Adipocyte (in vitro differentiated cells): Measurements from ENCODE around the gene GADL1.

ENCODE experiments used
- DNase-seq: peaks from one replicate; pipeline ENCODE4 v3.0.0-alpha.2; 2015; ENCODE audit warnings: low read depth
- H3K27me3 ChIP-seq: replicated peaks from 2 replicates; pipeline ENCODE4 v1.7.0; 2013; ENCODE audit warnings: mild to moderate bottlenecking, low read length, moderate library complexity; ENCODE audit not compliant: control insufficient read depth, insufficient read depth
- H3K36me3 ChIP-seq: 2 replicates; pipeline ENCODE4 v1.7.0; 2013; ENCODE audit warnings: low read length, mild to moderate bottlenecking, moderate library complexity; ENCODE audit not compliant: control insufficient read depth, insufficient read depth, severe bottlenecking
- H3K4me1 ChIP-seq: 2 replicates; pipeline ENCODE4 v1.7.0; 2013; ENCODE audit warnings: mild to moderate bottlenecking, low read length, moderate library complexity; ENCODE audit not compliant: control insufficient read depth, insufficient read depth
- H3K4me3 ChIP-seq: 2 replicates; pipeline ENCODE4 v1.7.0; 2013; ENCODE audit warnings: mild to moderate bottlenecking, low read length, moderate library complexity
- H3K9ac ChIP-seq: 2 replicates; pipeline ENCODE4 v1.7.0; 2013; ENCODE audit warnings: mild to moderate bottlenecking, low read length, moderate library complexity
- H3K9me3 ChIP-seq: 2 replicates; pipeline ENCODE4 v1.7.0; 2013; ENCODE audit warnings: mild to moderate bottlenecking, low read length, moderate library complexity; ENCODE audit not compliant: control insufficient read depth

GADL1 gene

DNA sequence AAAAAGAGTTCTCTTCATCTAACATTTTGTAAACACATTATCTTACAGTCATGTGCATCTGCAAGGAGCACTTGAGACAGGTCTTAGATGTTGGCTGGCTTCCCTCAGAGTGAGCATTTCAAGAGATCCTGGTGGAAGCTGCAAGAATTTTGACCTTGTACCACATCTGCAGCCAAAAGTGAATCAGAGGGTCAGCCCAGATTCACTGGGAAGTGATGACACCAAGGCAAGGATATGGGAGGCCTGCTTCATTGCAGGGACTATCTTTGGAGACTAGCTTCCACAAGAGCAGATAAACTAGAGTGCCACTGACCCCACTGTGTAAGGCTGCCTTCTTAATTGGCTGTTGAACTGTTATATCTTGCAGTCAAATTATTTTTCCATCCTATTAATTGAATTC lies 21.3 kb upstream of the GADL1 start:
- no peaks in the 10 kb centered on the region for H3K36me3 ChIP-seq
- no peak for DNase-seq

DNA sequence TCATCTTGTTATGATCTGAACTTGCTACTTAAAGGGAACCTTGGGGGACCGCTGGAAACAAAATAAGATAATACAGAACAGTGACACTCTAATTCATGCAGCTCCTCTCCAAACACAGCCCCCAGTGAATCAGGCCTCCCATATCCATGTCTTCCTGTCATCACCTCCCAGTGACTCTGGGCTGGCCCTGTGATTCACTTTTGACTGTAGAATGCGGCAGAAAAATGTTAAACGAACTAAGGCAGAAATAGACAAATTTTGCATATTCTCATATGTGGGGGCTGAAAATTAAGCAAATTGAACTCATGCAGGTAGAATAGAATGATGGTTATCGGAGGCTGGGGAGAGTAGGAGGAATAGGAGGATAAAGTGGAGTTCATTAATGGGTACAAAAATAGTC lies 20.2 kb upstream of the GADL1 start:
- H3K36me3 ChIP-seq = no peaks in the 10 kb centered on the region
- H3K4me1 ChIP-seq = no peaks in the 10 kb centered on the region
- H3K9ac ChIP-seq = no peak overlapping the region
- H3K9me3 ChIP-seq = peaks cover 12% of the 10 kb centered on the region
- no peak overlapping the region for H3K4me3 ChIP-seq
- H3K27me3 ChIP-seq = no peaks in the 10 kb centered on the region
- no peak for DNase-seq

More for the DNA sequence above, 21.3 kb upstream of the GADL1 start:
- no peaks in the 10 kb centered on the region for H3K27me3 ChIP-seq
- no peak overlapping the region for H3K9ac ChIP-seq
- H3K9me3 ChIP-seq = peaks cover 23% of the 10 kb centered on the region
- no peak overlapping the region for H3K4me3 ChIP-seq
- no peaks in the 10 kb centered on the region for H3K4me1 ChIP-seq

DNA sequence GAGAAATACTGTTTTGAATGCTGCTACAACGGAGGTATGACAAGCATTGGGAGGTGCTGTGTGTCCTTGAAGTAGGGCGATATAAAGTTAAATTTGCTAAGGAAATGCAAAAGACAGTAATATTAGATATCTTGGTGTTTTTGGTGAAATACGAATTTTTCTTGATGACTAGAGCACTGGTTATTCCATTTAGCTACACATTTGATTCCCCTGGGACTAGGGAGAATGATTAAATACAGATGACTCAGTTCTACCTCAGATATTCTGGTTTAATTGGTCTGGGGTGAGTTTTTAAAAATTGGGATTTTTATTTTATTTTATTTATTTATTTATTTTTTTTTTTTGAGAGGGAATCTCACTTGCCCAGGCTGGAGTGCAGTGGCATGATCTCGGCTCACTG lies 18.7 kb upstream of the GADL1 start:
- Histone ChIP-seq H3K9me3 (no peaks in the 10 kb centered on the region), H3K27me3 (no peaks in the 10 kb centered on the region), H3K36me3 (no peaks in the 10 kb centered on the region), H3K4me3 (no peak overlapping the region), H3K9ac (no peak overlapping the region), H3K4me1 (no peaks in the 10 kb centered on the region)
- no peak for DNase-seq

DNA sequence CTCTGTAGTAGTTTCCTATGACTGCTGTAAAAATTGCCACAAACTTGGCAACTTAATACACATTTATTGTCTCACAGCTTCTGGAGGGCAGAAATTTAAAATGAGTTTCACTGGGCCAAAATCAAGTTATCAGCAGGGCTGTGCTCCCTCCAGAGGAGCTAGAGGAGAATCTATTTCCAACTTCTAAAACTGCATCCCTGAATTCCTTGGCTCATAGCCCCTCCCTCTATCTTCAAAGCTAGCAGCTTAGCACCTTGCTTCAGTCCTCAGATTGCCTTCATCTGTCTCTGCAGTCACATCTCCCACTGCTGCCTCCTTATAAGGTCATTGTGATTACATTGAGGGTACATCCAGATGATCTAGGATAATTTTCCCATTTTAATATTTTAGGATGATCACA lies 17.8 kb upstream of the GADL1 start:
- no peak for DNase-seq
- H3K9me3 ChIP-seq = no peaks in the 10 kb centered on the region
- no peaks in the 10 kb centered on the region for H3K27me3 ChIP-seq
- H3K36me3 ChIP-seq = no peaks in the 10 kb centered on the region
- H3K4me3 ChIP-seq = no peak overlapping the region
- H3K4me1 ChIP-seq = no peaks in the 10 kb centered on the region
- H3K9ac ChIP-seq = no peak overlapping the region

DNA sequence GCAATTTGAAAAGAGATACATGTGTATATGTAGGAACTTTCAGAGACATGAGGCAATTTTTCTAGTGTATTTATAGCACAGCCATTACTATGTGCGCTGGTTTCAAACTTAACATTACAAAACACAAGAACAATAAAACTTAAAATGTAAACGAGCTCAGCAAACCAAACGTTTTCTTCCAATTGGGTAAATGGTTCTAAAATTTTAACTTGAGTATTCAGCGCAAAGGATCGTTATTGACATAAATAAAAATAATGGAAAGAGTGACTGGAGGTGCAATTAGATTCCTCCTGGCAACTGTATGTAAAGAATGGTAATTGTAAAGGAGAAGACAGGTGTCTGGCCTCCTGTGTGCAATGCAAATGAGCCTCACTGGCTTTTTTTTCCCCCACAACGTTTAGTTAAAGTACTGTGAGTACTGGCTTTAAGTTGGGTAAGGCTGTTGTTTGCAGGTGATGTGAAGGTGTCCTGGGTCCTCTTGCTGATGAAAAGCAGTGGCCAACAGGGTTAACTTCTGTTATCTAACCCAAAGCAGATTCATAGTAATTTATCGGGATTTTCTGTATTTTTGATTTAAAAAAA lies 14.1 kb upstream of the GADL1 start:
- Histone ChIP-seq H3K4me3 (no peak overlapping the region), H3K9me3 (no peaks in the 10 kb centered on the region), H3K27me3 (no peaks in the 10 kb centered on the region), H3K36me3 (no peaks in the 10 kb centered on the region), H3K4me1 (no peaks in the 10 kb centered on the region), H3K9ac (no peak overlapping the region)
- no peak for DNase-seq

DNA sequence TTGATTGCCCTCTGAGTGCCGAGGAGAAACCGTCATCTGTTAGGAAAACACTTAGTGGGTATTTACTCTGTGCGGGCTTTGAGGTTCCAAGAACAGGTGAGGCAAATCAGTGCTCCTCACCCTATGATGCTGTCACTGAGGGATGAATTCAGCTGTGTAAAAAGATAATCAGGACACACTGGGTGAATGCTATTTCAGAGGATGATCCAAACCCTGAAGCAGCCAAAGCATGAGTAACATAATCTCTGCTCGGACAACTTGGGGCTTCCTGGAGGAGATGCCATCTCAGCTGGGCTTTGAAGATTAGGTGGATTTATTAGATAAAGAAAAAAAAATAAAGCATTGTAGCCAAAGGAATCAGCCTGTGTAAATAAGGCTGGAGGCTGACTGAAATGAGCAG lies 10.5 kb upstream of the GADL1 start:
- Histone ChIP-seq H3K4me3 (no peak overlapping the region), H3K9me3 (no peaks in the 10 kb centered on the region), H3K27me3 (no peaks in the 10 kb centered on the region), H3K9ac (no peak overlapping the region), H3K4me1 (no peaks in the 10 kb centered on the region), H3K36me3 (no peaks in the 10 kb centered on the region)
- peak; percentile 31 for DNase-seq

DNA sequence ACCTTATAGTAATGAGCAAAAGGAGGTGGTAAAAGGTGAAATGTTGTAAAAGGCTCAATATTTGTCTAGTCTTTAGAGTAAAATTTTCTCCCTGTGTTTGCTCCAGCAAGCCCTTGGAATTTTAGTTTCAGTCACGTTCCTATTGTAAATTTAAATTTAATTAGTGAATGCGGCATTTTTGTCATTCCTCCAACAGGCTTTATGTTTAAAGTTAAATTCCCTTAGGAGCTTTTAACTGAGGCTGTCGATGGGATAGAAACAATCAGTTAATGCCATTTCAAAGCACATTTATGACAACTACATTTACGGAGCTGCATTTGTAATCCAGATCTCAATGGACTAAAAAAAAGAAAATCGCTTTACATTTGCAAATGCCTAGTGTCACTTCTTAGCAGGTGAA lies 868 bp upstream of the GADL1 start:
- no peaks in the 10 kb centered on the region for H3K36me3 ChIP-seq
- peaks cover 22% of the 10 kb centered on the region for H3K27me3 ChIP-seq
- no peak overlapping the region for H3K4me3 ChIP-seq
- no peak overlapping the region for H3K9ac ChIP-seq
- no peak for DNase-seq
- H3K9me3 ChIP-seq = no peaks in the 10 kb centered on the region
- peaks cover 8% of the 10 kb centered on the region for H3K4me1 ChIP-seq

DNA sequence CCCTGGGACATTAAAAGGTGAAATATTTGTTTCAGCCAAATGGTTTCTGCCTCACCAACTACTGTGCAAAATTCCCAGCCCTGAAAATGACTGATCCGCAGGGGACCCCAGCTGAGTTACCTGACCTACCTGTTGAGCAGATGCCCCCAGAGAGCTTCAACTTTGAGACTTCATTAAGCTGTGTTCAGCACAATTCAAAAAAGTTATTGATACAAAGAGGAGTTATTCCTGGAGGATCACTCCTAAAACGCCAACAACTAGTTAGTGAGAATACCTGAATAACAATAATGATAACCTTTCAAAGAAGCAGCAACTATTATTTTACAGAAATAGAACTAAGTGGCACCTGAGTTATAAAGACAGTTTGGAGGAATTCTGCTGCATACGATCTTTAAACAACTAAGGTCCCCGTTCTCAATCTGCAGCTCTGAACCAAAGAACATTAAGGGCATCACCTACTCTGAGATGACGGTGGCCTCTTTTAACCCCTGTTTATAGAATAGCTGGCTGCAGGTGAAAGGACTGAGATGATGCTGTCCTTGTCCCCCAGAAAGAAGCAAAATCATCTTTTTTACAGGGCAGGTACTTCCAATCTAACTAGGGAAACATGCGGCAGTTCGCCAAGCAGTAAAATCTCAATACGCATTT lies 659 bp downstream of the GADL1 start:
- peaks cover 8% of the 10 kb centered on the region for H3K4me1 ChIP-seq
- no peak for DNase-seq
- H3K27me3 ChIP-seq = peaks cover 22% of the 10 kb centered on the region
- H3K9me3 ChIP-seq = no peaks in the 10 kb centered on the region
- H3K36me3 ChIP-seq = no peaks in the 10 kb centered on the region
- peak overlapping the region; percentile 86 for H3K4me3 ChIP-seq
- no peak overlapping the region for H3K9ac ChIP-seq

DNA sequence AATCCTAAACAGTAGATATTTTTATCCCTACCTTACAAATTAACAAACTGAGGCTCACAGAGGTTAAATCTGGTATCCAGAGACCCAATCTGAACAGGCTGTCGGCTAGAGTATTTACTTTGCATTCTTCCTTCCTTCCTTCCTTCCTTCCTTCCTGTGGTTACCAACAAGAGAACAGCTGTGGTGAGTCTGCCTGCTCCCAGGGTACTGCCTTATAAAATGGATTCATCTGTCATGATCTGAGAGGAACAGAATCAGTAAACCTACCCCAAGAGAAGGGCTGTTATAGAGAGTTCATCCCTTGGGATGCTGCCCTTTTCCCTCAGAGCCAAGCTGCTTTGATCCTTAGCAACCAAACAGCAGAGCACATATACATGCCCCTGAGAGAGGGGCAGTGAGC lies 3.6 kb downstream of the GADL1 start:
- H3K9ac ChIP-seq = no peak overlapping the region
- no peaks in the 10 kb centered on the region for H3K9me3 ChIP-seq
- H3K36me3 ChIP-seq = no peaks in the 10 kb centered on the region
- no peak overlapping the region for H3K4me3 ChIP-seq
- H3K4me1 ChIP-seq = peaks cover 8% of the 10 kb centered on the region
- DNase-seq = no peak
- H3K27me3 ChIP-seq = peaks cover 22% of the 10 kb centered on the region

DNA sequence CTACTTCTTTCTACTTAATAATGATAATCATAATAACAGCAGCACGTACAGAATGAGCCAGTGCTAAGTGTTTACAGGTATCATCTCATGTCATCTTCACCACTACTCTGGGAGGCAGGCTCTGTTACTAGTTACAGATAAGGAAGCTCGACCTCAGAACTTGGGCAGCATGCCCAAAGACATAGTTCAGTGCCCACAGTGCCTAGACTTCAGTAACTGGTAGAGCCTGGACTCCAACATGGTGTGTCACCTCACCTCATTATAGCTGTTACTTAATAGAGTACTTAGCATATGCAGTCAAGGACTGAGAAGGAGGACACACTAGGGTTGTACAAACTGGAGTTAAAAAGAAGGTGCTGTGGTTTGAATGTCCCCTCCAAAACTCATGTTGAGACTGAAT lies 7.6 kb downstream of the GADL1 start:
- H3K27me3 ChIP-seq = no peaks in the 10 kb centered on the region
- H3K4me1 ChIP-seq = no peaks in the 10 kb centered on the region
- no peaks in the 10 kb centered on the region for H3K36me3 ChIP-seq
- no peaks in the 10 kb centered on the region for H3K9me3 ChIP-seq
- no peak overlapping the region for H3K4me3 ChIP-seq
- H3K9ac ChIP-seq = no peak overlapping the region
- DNase-seq = no peak

DNA sequence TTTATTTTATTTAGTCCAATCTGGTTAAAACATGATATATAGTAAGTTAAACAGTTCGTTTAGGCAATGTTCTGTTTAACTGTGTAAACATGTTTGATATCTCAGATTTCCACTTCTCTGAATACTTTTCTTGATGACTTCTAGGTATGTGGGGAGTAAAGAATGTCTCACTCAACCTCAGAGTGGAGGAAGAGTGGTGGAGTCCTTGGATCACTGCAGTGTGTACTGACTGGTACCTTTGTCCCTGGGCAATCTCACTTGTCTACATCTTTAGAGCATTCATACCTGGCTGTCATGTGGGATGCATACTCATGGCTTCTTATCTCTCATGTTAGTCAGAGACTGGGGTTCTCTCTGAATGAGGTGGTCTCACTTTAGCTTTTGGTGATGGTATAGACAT lies 15.6 kb downstream of the GADL1 start:
- Histone ChIP-seq H3K4me3 (no peak overlapping the region), H3K36me3 (no peaks in the 10 kb centered on the region), H3K4me1 (no peaks in the 10 kb centered on the region), H3K27me3 (no peaks in the 10 kb centered on the region), H3K9me3 (no peaks in the 10 kb centered on the region), H3K9ac (no peak overlapping the region)
- DNase-seq = no peak

DNA sequence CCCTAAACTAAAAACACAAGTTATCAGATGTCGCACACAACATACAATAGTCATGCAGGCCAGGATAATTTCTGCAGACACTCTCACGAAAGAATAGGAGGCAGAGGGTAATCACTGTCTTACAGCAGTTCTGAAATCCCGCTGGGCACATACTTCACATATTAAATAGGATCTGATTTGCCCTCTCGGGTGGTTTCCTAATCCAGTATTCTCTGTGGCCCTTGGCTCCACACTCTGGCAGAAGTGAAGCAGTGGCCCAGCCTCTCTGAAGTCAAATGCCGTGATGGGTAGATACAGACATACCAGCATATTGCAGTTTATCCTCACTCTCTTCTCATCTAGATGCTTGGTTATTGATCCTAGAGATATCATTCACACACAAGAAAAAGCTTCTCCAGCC lies 19.0 kb downstream of the GADL1 start:
- no peaks in the 10 kb centered on the region for H3K27me3 ChIP-seq
- H3K4me1 ChIP-seq = no peaks in the 10 kb centered on the region
- no peak overlapping the region for H3K9ac ChIP-seq
- H3K4me3 ChIP-seq = no peak overlapping the region
- H3K36me3 ChIP-seq = no peaks in the 10 kb centered on the region
- no peaks in the 10 kb centered on the region for H3K9me3 ChIP-seq
- DNase-seq = no peak
